SW480 (cell line): ENCODE data around the gene ERCC2.
"Not testable (repeated sequence)": the region's sequence is repeated elsewhere in the genome, so short reads cannot be mapped to it uniquely, and the experiment has no call there.

Experiments used
- DNase-seq: peaks from one replicate; pipeline ENCODE4 v3.0.0-alpha.2; 2016; ENCODE audit warnings: low spot score

The ERCC2 gene

DNA sequence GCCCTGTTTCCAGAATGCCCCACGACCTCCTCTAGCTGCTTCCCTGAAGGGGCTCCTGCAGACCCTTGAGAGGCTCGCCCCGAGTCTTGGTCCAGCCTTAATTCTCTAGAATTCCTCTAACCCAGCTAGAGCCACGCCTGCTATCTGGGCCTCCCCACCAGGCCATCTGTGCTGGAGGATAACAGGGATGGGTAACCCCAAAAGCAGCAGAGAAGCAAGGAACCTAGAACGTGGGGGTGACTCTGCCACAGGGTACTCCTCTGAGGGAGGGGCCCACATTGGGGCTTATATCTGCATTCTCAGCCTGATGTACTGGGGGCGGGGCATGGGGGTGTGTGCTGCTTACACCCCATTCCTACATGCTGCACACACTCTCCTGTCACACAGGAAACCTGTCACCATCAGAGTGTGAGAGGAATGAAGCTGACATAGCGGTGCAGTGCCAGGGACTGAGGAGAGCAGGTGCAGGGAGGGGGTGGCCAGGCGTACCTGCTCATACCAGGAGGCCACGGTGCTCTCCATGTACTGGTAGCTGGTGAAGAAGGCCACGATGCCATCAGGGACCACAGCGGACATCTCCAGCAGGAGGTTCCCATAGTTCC, 16.0 kb downstream of the ERCC2 start:
- no peak for DNase-seq

- no peak for DNase-seq
Observed at GRCh38 chr19:45352914-45353796, 17.2 kb downstream of the ERCC2 start.

GRCh38 chr19:45352471-45352870, 17.9 kb downstream of the ERCC2 start:
- no peak for DNase-seq

DNA sequence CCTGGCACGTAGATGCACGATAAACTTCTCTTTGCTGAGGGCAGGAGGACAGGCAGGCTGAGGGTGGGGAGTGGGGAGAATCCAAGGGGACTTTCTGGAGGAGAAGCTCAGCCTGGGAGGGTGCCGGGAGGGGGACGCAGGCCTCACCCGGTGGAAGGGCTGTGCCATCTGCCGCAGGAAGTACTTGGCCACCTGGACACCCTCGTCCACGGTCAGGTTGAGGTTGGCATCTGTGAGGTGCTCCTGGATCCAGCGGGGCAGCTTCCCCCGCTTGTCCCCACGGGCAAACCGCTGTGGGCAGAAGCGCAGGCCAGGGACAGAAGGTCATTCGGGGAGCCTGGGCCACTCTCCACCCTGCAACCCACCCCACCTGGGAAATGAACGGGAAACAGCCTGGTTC, 18.3 kb downstream of the ERCC2 start:
- no peak for DNase-seq

GRCh38 chr19:45351401-45351952, 18.9 kb downstream of the ERCC2 start:
- DNase-seq = no peak

- DNase-seq = no peak
Observed at GRCh38 chr19:45350477-45351058, 19.8 kb downstream of the ERCC2 start.

GRCh38 chr19:45349430-45349941, 20.9 kb downstream of the ERCC2 start:
- no peak for DNase-seq

- DNase-seq = no peak
Observed at GRCh38 chr19:45349126-45349415, 21.3 kb downstream of the ERCC2 start.

- DNase-seq = no peak
Observed at GRCh38 chr19:45348367-45349125, 21.8 kb downstream of the ERCC2 start.

DNA sequence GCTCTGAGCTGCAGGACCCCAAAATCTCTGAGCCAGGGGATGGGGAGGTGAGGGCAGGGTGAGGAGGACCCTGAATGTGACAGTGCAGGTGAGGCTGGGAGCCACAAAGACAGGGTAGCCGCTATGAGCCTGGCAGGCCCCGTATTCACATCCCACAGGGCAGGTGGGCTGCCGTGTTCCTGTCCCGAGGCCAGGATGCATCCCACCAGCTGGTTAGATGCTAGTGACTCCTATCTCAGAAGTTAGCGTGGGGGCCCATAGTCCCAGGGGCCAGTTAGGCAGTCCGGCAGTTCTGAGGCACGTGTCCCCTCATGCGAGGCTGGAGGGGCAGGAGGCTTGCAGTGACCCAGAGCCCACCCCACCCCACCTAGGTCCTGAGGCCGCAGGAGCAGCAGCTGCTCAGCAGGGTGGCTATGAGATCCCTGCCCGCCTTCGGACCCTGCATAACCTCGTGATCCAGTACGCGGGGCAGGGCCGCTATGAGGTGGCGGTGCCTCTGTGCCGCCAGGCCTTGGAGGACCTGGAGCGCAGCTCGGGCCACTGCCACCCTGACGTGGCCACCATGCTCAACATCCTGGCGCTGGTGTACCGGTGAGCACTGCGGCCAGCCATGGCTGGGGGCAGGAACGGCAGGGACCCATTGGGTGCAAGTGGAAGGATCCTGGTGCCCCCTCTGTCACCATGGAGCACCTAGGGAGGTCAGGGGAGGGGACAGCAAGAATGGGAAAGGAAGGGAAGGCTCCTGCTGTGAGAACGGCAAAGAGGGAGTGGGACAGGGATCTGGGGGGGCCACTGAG, 22.6 kb downstream of the ERCC2 start:
- no peak for DNase-seq

DNA sequence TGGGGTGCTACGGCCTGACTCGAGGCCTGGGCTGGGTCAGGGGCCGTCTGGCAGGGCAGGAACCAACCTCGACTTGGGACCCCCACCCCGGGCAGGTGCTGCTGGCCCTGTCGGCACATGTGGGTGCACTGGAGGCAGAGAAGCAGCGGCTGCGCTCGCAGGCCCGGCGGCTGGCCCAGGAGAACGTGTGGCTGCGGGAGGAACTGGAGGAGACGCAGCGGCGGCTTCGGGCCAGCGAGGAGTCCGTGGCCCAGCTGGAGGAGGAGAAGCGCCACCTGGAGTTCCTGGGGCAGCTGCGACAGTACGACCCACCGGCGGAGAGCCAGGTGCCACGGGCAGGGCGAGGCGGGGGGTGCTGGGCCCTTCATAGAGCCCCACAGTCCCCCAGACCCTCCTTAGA, 23.9 kb downstream of the ERCC2 start:
- DNase-seq = no peak

- DNase-seq = no peak
Observed at GRCh38 chr19:45345506-45345860, 24.9 kb downstream of the ERCC2 start.

DNA sequence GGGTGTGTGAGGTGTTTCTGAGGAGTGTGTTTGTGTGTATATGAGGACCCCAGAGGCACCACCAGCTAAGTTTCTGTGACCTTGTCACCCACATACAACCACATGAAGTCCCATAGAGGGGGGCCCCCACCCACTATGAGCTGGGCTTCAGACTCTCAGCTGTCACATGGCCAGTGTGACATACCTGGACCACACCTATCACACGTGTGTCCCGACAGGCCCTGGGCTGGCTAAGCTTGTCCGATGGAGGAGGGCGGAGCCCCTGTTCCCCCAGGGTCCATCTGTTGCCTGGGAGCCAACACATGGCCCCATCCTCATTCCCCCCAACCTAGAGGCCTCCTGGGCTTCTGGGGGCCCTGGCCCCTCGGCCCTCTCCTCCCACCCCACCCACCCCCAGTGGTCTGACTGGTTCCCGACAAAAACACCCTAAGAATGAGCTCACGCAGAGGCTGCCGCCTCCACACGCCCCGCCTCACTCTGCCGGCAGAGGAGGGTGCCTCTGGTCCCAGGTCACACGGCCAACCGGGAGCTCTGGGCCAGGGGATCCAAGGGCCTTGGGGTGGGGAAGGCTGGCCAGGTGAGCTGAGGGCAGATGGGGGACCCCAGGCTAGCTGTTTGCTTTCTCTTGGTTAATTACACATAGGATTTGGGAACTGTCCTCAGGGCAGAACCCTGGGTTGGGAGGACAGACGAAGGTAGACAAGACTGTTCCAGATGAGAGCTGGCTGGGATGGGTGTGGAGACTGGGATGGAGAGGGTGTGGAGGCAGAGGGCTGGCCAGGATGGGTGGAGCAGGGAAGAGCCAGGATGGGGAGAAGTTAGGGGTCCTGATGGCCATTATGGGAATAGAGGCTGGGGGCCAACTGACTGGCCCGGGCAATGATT, 25.5 kb downstream of the ERCC2 start:
- DNase-seq = no peak

- DNase-seq = no peak
Observed at GRCh38 chr19:45342911-45343310, 27.5 kb downstream of the ERCC2 start.

DNA sequence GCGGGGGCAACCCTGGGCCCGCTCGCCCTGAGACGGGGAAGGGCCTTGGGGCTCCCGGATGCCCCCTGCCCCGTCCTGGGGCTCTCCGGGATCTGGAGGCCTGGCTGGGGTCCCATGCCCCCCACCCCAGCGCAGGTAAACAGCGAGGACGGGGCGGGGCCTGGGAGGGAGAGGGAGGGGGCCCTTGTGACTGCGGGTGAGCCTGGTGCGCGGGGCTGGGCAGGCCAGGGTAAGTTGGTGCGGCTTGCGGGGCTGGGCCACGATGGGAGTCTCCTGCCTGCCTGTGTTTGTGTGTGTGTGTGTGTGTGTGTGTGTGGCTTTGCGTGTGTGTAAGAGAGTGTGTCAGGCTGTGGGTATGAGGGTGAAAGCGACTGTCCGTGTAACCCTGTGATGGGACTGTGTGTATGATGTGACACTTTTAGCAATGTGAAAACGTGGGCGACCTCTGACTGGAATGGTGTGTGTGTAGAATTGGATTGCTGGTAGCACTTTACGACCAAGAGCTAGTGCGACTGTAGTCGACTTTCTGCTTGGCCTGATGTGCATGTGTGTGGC, 29.4 kb downstream of the ERCC2 start:
- DNase-seq = peak; percentile 42

DNA sequence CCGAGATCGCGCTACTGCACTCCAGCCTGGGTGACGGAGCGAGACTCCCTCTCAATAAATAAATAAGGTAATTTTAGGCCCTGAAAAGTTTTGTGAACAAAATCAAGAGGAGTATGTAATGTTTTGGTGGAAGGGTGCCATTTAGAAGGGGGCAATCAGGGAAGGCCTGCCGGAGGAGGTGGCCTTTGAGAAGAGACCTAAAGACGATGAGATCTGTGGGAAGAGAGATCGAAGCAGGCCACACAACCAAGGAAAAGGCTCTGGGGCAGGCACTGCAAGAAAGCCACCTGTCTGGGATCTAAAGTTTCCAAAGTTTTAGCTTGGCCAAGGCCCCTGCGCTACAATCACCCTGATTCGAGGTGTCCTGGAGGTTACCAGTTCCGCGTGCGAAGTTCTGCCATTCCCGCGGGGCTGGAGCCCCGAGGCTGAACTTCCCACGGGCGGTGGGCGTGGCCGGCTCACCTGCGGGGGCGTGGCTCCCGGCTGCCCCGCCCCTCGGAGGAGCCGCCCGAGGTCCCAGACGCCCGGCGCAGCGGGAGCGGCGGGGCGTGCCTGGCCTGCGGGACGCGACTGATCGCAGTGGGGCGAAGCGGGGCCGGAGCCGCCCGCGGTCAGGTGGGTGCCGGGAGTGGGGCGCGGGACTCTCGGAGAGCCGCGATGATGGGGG, 30.0 kb downstream of the ERCC2 start, which contains the start of gene KLC3:
Gene KLC3 (plus strand): TSS at position 519 of the 667 bp plus-strand sequence. CDS start 4,792 bp downstream, outside the sequence.
- peak; percentile 65 for DNase-seq

DNA sequence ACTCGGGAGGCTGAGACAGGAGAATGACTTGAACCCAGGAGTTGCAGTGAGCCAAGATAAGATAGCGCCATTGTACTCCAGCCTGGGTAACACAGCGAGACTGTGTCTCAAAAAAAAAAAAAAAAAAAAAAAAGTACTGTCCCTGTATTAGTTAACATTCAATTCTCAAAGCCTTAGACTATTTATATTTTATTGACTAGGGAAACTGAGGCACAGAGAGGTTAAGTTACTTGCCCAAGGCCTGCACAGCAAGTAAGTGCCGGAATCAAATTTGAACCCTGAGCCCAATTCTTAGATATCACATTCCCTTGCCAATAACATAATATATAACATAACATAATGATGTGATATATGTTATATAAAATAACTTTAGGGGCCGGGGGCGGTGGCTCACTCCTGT, 30.7 kb downstream of the ERCC2 start:
- DNase-seq = no peak

GRCh38 chr19:45336696-45337251, 33.6 kb downstream of the ERCC2 start:
- no peak for DNase-seq

GRCh38 chr19:45334881-45335280, 35.5 kb downstream of the ERCC2 start:
- not testable (repeated sequence) for DNase-seq
